Mesothelial cell of epicardium (in vitro differentiated cells): Measurements from ENCODE around the gene MRPL20. TPM values are rescaled to one million over a fixed set of nuclear protein-coding genes. Genes with fewer than 3 reads are reported as not detected.
A peak's percentile ranks its signal among the peaks of the same experiment; 100 is the strongest.

ENCODE experiments used
- DNase-seq, 2 experiments: peaks; one replicate each; pipeline ENCODE4 v3.0.0; 2021; ENCODE audit warnings: low spot score in 2 of 2; ENCODE audit not compliant: unreplicated experiment in 2 of 2
- H3K27ac Mint-ChIP-seq: 2 replicates; pipeline ENCODE4 v1.8.0; 2021; ENCODE audit warnings: mixed read lengths
- H3K27me3 Mint-ChIP-seq: 2 replicates; pipeline ENCODE4 v1.8.0; 2021; ENCODE audit warnings: low read depth, mixed read lengths
- H3K36me3 Mint-ChIP-seq: 2 replicates; pipeline ENCODE4 v1.8.0; 2021; ENCODE audit warnings: mixed read lengths
- H3K4me1 Mint-ChIP-seq: 2 replicates; pipeline ENCODE4 v1.8.0; 2021; ENCODE audit warnings: mixed read lengths
- H3K4me3 Mint-ChIP-seq: 2 replicates; pipeline ENCODE4 v1.8.0; 2021; ENCODE audit warnings: mild to moderate bottlenecking, moderate library complexity, mixed read lengths
- H3K9me3 Mint-ChIP-seq: 2 replicates; pipeline ENCODE4 v1.8.0; 2021; ENCODE audit warnings: mixed read lengths
- CTCF ChIP-seq: fragments of 200-600 bp; sonication (generic); IDR thresholded peaks from one replicate; pipeline ENCODE4 v1.5.0; 2021; ENCODE audit warnings: antibody characterized with exemption; ENCODE audit not compliant: unreplicated experiment
- total RNA-seq: library from RNA; stranded (reverse); gene quantifications from 3 replicates; pipeline ENCODE4 v1.2.1, GENCODE V29; 2021

Gene MRPL20
- total RNA-seq, 1 donor from 2014 or later = 94.7 TPM

DNA sequence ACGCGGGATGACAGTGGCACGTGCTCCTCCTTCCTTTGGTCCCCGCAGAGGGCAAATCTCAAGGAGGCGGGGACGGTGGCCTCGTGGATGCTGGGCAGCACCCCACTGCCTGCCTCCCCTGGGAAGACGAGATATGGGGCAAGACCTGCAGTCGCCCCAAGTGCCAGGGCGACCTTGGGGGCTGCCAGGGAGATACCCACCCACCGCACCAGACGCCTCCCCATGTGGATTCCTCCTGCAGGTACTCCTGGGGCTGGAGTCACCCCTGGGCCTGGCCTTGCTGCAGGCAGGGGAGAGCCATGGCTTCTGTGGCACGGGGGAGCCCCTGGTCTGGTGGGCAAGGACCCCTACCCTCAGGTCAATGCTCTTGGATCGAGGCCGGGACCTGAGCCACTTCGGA is 26.2 kb downstream of the MRPL20 start:
- Mint-ChIP-seq H3K9me3 (no peaks in the 10 kb centered on the region), H3K27me3 (no peaks in the 10 kb centered on the region), H3K36me3 (peaks cover 6% of the 10 kb centered on the region), H3K4me3 (no peak overlapping the region), H3K27ac (no peak overlapping the region), H3K4me1 (no peaks in the 10 kb centered on the region)
- no peak for TF ChIP-seq CTCF
- no peak for DNase-seq

- Mint-ChIP-seq H3K4me3 (no peak overlapping the region), H3K27ac (no peak overlapping the region), H3K36me3 (no peaks in the 10 kb centered on the region), H3K27me3 (no peaks in the 10 kb centered on the region), H3K9me3 (no peaks in the 10 kb centered on the region), H3K4me1 (peaks cover 12% of the 10 kb centered on the region)
- TF ChIP-seq CTCF = no peak
- no peak for DNase-seq
Observed at GRCh38 chr1:1377540-1378205, 29.4 kb downstream of the MRPL20 start.

DNA sequence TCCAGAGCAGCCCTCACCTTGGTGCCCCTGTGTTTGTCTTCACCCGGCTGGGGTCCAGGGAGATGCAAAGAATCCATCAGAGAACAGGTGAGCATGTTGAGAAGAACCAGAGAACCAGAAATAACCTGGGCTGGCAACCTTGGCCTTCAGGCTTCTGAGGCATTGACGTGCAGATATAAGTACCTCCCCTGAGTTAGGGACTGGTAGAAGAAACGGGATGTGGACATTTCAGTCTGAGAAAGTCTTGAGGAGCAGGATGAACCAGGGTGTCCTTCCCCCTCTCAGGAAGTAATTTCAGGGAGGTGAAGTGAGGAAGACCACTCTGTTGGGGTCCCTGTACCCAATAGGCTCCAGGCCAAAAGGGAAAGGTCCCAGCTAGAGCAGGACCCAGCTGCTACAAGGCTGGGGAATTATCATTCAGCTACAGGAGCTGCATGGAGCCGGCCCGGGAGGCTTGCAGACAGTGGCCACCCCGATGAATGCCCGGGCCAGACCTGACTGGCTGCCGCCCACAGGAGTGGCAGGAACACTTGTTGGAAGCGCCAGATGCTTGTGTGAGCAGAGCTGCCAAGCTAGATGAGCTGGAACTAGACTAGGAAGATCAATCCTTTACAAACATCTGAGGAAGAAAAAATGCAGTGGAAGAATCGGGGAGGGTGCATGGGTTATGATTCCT is 30.4 kb downstream of the MRPL20 start:
- H3K27ac Mint-ChIP-seq = no peak overlapping the region
- no peak for TF ChIP-seq CTCF
- no peaks in the 10 kb centered on the region for H3K9me3 Mint-ChIP-seq
- no peaks in the 10 kb centered on the region for H3K27me3 Mint-ChIP-seq
- H3K36me3 Mint-ChIP-seq = no peaks in the 10 kb centered on the region
- peak overlapping the region; percentile 83 for H3K4me3 Mint-ChIP-seq
- DNase-seq = no peak
- H3K4me1 Mint-ChIP-seq = peaks cover 14% of the 10 kb centered on the region

DNA sequence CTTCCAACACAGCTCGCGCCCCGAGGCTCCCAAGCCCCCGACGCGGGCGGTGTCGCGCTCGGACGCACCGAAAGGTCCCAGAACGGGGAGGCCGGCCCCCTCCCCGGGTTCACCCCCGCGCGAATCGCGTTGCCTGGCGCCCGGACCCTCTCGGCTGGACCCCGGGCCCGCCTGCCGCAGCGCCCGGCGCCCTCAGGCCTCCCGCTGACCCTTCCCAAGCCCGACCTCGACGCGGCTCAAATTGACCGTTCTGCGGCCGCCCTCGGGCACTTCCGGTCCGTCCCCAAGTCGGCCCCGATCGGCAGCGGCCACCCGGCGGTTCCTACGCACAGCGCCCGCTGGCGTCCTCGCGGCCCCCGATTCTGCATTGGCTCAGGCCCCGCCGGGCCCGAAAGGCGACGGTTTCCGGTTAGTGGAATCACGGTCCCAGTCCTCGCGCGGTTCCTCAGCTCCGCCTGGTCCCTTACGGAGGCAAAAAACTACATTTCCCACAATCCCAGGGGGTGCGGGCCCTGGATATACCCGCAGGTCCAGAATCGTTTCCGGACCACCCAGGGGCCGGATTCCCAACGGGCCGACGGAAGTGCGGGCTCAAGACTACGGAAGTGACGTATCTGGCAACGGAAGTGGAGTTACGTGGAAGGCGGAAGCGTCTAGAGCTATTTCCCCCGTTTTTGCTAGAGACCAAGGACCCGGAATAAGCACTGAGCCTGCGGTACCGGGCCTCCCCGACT is 32.0 kb downstream of the MRPL20 start, which contains the start of gene AURKAIP1:
TSS of gene AURKAIP1 (minus strand) at position 279 of the 734 bp plus-strand sequence. CDS start 451 bp downstream, outside the sequence.
- Mint-ChIP-seq H3K27ac (peak within 1 kb of the TSS; percentile 94), H3K27me3 (no peaks in the 10 kb centered on the region), H3K4me1 (peaks cover 14% of the 10 kb centered on the region), H3K9me3 (no peaks in the 10 kb centered on the region), H3K4me3 (peak within 1 kb of the TSS; percentile 83), H3K36me3 (no peaks in the 10 kb centered on the region)
- no peak for TF ChIP-seq CTCF
- DNase-seq = peak; percentile 95 to 98

- TF ChIP-seq CTCF = no peak
- Mint-ChIP-seq H3K9me3 (no peaks in the 10 kb centered on the region), H3K27me3 (no peaks in the 10 kb centered on the region), H3K4me1 (peaks cover 14% of the 10 kb centered on the region), H3K36me3 (no peaks in the 10 kb centered on the region), H3K4me3 (peak overlapping the region; percentile 83), H3K27ac (peak overlapping the region; percentile 66)
- DNase-seq = no peak
Observed at GRCh38 chr1:1374589-1374928, 32.5 kb downstream of the MRPL20 start.
